ENCODE data around the gene ZNF630.

DNA sequence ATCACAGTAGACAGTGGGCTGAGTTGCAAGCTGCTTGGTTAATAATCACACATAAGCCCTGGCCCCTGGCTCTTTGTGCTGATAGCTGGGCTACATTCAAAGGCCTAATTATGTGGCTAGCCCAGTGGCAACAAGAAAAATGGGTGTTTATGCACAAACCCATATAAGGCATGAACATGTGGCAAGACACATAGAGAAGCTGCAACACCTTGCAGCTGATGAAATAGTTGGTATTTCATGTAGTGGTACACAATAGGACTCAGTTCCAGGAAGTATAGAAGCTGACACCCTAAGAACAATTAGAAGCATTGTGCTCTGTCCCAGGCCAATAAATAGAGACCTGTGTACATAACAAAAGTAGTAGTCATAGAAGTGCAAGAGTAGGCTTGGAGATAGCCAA is 14.6 kb upstream of the ZNF630 start:
- TF ChIP-seq, protein P1, sequence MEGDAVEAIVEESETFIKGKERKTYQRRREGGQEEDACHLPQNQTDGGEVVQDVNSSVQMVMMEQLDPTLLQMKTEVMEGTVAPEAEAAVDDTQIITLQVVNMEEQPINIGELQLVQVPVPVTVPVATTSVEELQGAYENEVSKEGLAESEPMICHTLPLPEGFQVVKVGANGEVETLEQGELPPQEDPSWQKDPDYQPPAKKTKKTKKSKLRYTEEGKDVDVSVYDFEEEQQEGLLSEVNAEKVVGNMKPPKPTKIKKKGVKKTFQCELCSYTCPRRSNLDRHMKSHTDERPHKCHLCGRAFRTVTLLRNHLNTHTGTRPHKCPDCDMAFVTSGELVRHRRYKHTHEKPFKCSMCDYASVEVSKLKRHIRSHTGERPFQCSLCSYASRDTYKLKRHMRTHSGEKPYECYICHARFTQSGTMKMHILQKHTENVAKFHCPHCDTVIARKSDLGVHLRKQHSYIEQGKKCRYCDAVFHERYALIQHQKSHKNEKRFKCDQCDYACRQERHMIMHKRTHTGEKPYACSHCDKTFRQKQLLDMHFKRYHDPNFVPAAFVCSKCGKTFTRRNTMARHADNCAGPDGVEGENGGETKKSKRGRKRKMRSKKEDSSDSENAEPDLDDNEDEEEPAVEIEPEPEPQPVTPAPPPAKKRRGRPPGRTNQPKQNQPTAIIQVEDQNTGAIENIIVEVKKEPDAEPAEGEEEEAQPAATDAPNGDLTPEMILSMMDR (IDR thresholded peaks at IDR 0.05) = no peak
- TF ChIP-seq EP300 (IDR thresholded peaks at IDR 0.05) = no peak
- TF ChIP-seq POLR2A (IDR thresholded peaks at IDR 0.05) = no peak
